ENCODE results near the gene OR2B6. TPM values are rescaled to one million over a fixed set of nuclear protein-coding genes. Genes with fewer than 3 reads are reported as not detected.

Gene OR2B6
- total RNA-seq (2022) (0.78 and 1.5 TPM in 2 replicates), Bru-seq, nascent RNA (percentile 62 among the genes with signal in this experiment), BruChase-seq, experiment 1, labeled RNA remaining after a 6-hour chase (percentile 41 among the genes with signal in this experiment), BruChase-seq, experiment 2, labeled RNA remaining after a 2-hour chase (percentile 39 among the genes with signal in this experiment)
- long read RNA-seq, partial matches to known transcripts = 0 of 1 reads
- long read RNA-seq, other reads (novel, unspliced or antisense) = 0 of 1 reads

DNA sequence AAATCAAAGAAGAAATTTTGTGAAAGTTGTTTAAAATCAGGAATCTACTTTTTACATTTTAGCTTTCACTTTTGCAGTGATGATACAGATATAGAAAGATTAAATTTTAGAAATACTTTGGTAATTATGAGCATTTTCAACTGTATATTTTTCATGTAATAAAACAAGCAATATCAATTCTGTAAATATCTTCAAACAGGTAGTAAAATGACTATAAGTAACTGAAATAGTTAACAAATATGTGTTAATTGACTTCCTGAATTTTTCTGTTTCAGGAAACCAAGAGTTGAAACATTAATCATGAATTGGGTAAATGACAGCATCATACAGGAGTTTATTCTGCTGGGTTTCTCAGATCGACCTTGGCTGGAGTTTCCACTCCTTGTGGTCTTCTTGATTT, at the start of gene OR2B6:
Gene OR2B6 (plus strand): TSS at position 301 of the 400 bp plus-strand sequence. CDS start 0 bp downstream, at position 301.
- CTCF ChIA-PET = no interaction called here
- H3K27ac Mint-ChIP-seq (ENCODE audit: unreplicated experiment) = no peak within 1 kb of the TSS
- no peak for DNase-seq
- BruUV-seq (replicated peaks) = no TSS peak
- no peaks in the 10 kb centered on the region for H3K36me3 Mint-ChIP-seq (ENCODE audit: insufficient read depth, unreplicated experiment)
- no peak within 1 kb of the TSS for H3K4me3 Mint-ChIP-seq (ENCODE audit: low read depth, unreplicated experiment)
- H3K4me1 Mint-ChIP-seq (ENCODE audit: low read depth, unreplicated experiment) = no peaks in the 10 kb centered on the region
- TF ChIP-seq, protein P1, sequence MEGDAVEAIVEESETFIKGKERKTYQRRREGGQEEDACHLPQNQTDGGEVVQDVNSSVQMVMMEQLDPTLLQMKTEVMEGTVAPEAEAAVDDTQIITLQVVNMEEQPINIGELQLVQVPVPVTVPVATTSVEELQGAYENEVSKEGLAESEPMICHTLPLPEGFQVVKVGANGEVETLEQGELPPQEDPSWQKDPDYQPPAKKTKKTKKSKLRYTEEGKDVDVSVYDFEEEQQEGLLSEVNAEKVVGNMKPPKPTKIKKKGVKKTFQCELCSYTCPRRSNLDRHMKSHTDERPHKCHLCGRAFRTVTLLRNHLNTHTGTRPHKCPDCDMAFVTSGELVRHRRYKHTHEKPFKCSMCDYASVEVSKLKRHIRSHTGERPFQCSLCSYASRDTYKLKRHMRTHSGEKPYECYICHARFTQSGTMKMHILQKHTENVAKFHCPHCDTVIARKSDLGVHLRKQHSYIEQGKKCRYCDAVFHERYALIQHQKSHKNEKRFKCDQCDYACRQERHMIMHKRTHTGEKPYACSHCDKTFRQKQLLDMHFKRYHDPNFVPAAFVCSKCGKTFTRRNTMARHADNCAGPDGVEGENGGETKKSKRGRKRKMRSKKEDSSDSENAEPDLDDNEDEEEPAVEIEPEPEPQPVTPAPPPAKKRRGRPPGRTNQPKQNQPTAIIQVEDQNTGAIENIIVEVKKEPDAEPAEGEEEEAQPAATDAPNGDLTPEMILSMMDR (IDR thresholded peaks at IDR 0.05; ENCODE audit: unreplicated experiment) = no peak
- no peaks in the 10 kb centered on the region for H3K27me3 Mint-ChIP-seq (ENCODE audit: unreplicated experiment)
- peaks cover 2% of the 10 kb centered on the region for H3K9me3 Mint-ChIP-seq (ENCODE audit: low read depth, unreplicated experiment)
- intact Hi-C loops (cut with micrococcal nuclease; ENCODE audit: unreplicated experiment) = no loop called here

DNA sequence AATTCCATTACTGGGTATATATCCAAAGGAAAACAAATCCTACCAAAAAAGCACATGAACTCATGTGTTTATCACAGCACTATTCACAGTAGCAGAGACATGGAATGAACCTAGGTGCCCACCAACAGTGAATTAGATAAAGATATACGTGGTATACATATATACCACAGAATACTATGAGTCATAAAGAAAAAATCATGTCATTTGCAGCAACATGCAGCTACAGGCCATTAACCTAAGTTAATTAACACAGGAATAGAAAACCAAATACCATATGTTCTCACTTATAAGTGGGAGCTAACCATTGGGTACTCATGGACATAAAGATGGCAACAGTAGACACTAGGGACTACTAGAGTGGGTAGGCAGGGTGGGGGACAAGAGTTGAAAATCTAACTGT, 49.0 kb upstream of the OR2B6 start:
- CTCF ChIA-PET = interaction anchor here (0.7 kb wide), 1 partner anchor 223 kb away, joined by 6 read pairs; no protein-coding TSS in a partner anchor
- no peaks in the 10 kb centered on the region for H3K4me1 Mint-ChIP-seq (ENCODE audit: low read depth, unreplicated experiment)
- BruUV-seq (replicated peaks) = no TSS peak
- no peak overlapping the region for H3K27ac Mint-ChIP-seq (ENCODE audit: unreplicated experiment)
- H3K36me3 Mint-ChIP-seq (ENCODE audit: insufficient read depth, unreplicated experiment) = peaks cover 7% of the 10 kb centered on the region
- H3K4me3 Mint-ChIP-seq (ENCODE audit: low read depth, unreplicated experiment) = no peak overlapping the region
- TF ChIP-seq, protein P1 (IDR thresholded peaks at IDR 0.05; ENCODE audit: unreplicated experiment) = no peak
- intact Hi-C loops (cut with micrococcal nuclease; ENCODE audit: unreplicated experiment) = no loop called here
- no peaks in the 10 kb centered on the region for H3K27me3 Mint-ChIP-seq (ENCODE audit: unreplicated experiment)
- no peaks in the 10 kb centered on the region for H3K9me3 Mint-ChIP-seq (ENCODE audit: low read depth, unreplicated experiment)
- DNase-seq = no peak

DNA sequence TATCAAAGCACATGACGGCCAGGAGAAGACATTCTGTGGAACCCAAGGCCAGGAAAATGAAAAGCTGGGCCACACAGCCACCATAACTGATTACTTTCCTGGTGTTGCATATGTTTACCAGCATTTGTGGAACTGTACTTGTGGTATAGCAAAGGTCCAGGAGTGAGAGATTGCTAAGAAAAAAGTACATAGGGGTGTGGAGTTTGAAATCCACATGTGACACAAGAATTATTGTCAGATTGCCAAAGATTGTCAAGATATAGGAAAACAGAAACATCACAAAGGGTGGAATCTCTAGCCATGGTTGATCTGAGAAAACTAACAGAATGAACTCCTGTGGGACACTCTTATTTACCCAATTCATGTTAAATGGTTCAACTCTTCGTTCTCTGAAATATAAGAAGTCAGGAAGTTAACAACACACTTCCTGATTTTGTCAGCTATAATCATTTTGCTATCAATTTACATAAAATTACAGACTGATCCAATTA, 45.0 kb upstream of the OR2B6 start, which contains the start of gene OR2B2:
Gene OR2B2 (minus strand): TSS at position 441 of the 491 bp plus-strand sequence. CDS start 77 bp downstream, at position 364.
- Mint-ChIP-seq H3K27me3 (ENCODE audit: unreplicated experiment) (no peaks in the 10 kb centered on the region), H3K4me1 (ENCODE audit: low read depth, unreplicated experiment) (no peaks in the 10 kb centered on the region), H3K36me3 (ENCODE audit: insufficient read depth, unreplicated experiment) (no peaks in the 10 kb centered on the region), H3K9me3 (ENCODE audit: low read depth, unreplicated experiment) (no peaks in the 10 kb centered on the region), H3K4me3 (ENCODE audit: low read depth, unreplicated experiment) (no peak within 1 kb of the TSS), H3K27ac (ENCODE audit: unreplicated experiment) (no peak within 1 kb of the TSS)
- CTCF ChIA-PET = no interaction called here
- no TSS peak for BruUV-seq (replicated peaks)
- no peak for DNase-seq
- TF ChIP-seq, protein P1 (IDR thresholded peaks at IDR 0.05; ENCODE audit: unreplicated experiment) = no peak
- intact Hi-C loops (cut with micrococcal nuclease; ENCODE audit: unreplicated experiment) = no loop called here

DNA sequence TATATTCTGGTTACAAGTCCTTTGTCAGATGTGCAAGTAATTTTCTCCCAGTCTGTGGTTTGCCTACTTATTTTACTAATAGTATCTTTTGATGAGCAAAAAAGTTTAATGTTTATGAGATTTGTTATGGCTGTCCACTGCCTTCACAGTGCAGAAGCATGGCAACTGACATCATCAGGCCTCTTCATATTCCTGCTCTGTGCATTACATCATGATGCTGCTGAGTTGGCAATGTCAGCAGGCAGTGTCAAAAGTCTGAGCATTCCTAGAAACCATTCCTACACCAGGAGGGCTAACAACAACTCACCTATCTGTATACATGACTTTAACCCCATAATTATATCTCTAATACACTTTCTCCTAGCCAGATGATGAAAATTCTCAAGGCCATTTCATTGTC, 34.1 kb upstream of the OR2B6 start:
- Mint-ChIP-seq H3K36me3 (ENCODE audit: insufficient read depth, unreplicated experiment) (no peaks in the 10 kb centered on the region), H3K4me3 (ENCODE audit: low read depth, unreplicated experiment) (no peak overlapping the region), H3K9me3 (ENCODE audit: low read depth, unreplicated experiment) (no peaks in the 10 kb centered on the region), H3K27me3 (ENCODE audit: unreplicated experiment) (no peaks in the 10 kb centered on the region), H3K27ac (ENCODE audit: unreplicated experiment) (no peak overlapping the region), H3K4me1 (ENCODE audit: low read depth, unreplicated experiment) (no peaks in the 10 kb centered on the region)
- no TSS peak for BruUV-seq (replicated peaks)
- CTCF ChIA-PET = no interaction called here
- intact Hi-C loops (cut with micrococcal nuclease; ENCODE audit: unreplicated experiment) = no loop called here
- DNase-seq = no peak
- TF ChIP-seq, protein P1 (IDR thresholded peaks at IDR 0.05; ENCODE audit: unreplicated experiment) = no peak
